ENCODE measurements around the gene EPC2.
"Not testable (repeated sequence)": the region's sequence is repeated elsewhere in the genome, so short reads cannot be mapped to it uniquely, and the experiment has no call there.

Gene EPC2

DNA sequence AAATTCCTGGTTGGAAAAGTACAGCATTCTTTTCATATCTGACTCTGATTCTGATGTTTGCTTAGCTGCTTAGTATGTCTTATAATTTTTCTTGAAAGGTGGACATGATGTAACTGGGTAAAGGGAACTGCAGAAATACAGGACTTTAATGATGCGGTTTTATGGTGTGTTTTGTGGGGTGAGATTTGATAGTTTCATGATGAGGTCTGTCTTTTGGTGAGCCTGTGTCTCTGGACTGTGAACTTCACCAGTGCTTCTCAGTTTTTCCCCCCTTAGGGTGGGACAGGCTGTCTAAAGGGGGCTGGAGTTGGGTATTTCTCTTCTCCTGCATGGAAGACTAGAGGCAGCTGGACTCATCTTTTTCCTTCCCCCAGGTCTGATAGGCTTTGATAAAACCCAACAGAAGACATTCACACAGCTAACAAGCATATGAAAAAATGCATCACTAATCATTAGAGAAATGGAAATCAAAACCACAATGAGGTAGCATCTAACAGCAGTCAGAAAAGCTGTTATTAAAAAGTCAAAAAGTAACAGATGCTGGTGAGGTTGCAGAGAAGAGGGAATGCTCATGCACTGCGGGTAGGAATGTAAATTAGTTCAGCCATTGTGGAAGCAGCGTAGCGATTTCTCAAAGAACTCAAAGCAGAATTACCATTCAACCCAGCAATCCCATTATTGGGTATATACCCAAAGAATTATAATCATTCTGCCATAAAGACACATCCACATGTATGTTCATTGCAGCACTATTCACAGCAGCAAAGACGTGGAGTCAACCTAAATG, 77.6 kb downstream of the EPC2 start:
- in situ Hi-C loops (cut with HindIII; ENCODE audit: low sequenced_read_pairs) = no loop called here

- in situ Hi-C loops (cut with HindIII; ENCODE audit: low sequenced_read_pairs) = no loop called here
Observed at GRCh38 chr2:148725564-148725963, 81.0 kb downstream of the EPC2 start.

GRCh38 chr2:148726228-148726627, 81.7 kb downstream of the EPC2 start:
- in situ Hi-C loops (cut with HindIII; ENCODE audit: low sequenced_read_pairs) = no loop called here

- in situ Hi-C loops (cut with HindIII; ENCODE audit: low sequenced_read_pairs) = no loop called here
Observed at GRCh38 chr2:148730085-148730484, 85.5 kb downstream of the EPC2 start.

DNA sequence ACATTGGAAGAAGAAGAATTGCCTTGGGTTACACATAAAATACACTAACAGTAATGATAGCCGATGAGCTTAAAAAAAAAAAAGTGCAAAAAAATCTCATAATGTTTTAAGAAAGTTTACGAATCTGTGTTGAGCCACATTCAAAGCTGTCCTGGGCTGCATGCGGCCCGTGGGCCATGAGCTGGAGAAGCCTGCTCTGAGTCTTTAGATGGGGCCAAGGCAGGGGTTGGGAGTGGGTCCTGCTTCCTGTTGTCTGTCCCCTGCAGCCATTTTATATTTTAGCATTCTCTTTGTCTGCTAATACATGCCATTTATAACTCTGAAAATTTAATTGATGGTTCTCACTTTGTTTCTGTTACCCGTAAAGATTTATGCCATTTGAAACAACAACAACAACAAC, 93.2 kb downstream of the EPC2 start:
- in situ Hi-C loops (cut with HindIII; ENCODE audit: low sequenced_read_pairs) = no loop called here

GRCh38 chr2:148739454-148740105, 95.0 kb downstream of the EPC2 start:
- in situ Hi-C loops (cut with HindIII; ENCODE audit: low sequenced_read_pairs) = no loop called here

DNA sequence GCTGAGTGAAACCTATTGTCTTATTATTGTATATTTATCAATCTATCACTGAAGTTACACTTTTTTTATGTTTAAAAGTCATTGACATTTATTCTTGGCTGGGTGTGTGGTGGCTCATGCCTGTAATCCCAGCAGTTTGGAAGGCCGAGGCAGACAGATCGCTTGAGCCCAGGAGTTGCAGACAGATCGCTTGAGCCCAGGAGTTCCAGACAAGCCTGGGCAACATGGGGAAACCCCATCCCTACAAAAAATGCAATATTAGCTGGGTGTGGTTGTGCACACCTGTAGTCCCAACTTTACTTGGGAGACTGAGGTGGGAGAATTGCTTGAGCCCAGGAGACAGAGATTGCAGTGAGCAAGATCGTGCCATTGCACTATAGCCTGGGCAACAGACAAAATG, 97.8 kb downstream of the EPC2 start:
- in situ Hi-C loops (cut with HindIII; ENCODE audit: low sequenced_read_pairs) = no loop called here

DNA sequence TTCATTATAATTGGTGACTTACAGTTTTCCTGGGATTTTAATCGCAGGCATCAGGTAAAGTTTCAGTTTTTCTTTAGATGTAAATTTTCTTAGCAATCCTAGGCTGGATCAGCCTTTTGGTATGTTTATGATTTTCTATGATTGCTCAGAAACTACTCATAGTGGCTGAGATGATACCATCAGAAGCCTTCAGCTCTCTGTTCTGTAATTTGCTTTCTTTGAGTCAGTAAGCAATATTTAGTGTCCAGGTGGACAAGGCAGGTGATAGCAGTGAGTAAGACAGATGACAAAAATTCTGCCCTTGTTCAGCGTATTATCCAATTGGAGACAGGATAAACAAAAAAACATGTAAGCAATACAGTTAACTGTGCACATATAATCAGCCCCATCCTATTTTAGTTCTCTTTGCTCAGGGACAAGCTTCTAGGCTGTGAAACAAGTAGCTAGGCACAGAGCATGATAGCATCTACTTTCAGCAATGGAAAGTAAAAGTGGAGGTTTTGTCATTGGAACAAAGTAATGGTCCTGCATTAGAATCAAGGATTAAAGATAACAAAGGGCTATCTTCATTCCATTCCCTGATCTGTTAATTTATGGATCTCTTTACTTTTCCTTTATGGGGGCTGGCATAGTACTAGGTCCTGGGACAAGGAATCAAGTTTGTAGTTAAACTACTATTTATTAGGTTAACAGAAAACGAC, 100.8 kb downstream of the EPC2 start:
- in situ Hi-C loops (cut with HindIII; ENCODE audit: low sequenced_read_pairs) = no loop called here

DNA sequence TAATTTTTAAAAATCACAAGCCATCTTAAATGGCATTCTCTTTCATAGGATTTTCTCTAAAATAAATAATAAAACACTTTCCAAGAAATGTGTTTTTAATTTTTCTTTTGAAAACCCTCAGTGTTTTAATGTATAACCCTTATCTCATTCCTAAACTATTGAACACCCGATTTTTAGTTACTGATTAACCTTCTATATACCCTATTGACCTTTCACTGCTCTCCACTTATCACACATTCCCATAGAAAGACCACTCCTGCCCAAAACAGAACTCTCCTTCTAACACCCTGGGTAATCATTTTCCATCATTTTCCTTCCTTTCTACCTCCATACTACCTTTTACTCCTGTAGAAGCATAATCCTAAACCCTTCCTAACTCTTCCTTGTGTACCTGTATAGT, 102.4 kb downstream of the EPC2 start:
- in situ Hi-C loops (cut with HindIII; ENCODE audit: low sequenced_read_pairs) = no loop called here

DNA sequence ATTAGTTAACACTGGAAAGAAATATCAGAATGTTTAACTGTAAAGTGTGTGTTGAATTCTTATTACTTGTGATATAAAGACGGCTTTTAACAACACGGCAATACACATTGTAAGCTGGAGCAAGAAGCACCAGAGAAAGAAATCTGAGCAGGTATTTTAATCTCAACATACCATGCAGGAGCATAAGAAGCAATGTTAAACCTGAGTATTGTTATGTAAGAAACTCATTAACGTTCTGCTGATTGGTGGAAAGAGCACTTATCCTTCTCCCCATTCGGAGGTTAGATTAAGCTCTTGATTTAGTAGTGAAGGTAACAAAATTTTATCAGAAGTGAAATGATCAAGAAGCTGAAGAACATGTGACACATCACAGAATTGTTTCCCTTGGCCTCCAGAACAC, 107.4 kb downstream of the EPC2 start:
- in situ Hi-C loops (cut with HindIII; ENCODE audit: low sequenced_read_pairs) = no loop called here

- in situ Hi-C loops (cut with HindIII; ENCODE audit: low sequenced_read_pairs) = no loop called here
Observed at GRCh38 chr2:148752977-148753376, 108.4 kb downstream of the EPC2 start.

- in situ Hi-C loops (cut with HindIII; ENCODE audit: low sequenced_read_pairs) = no loop called here
Observed at GRCh38 chr2:148754864-148755263, 110.3 kb downstream of the EPC2 start.

DNA sequence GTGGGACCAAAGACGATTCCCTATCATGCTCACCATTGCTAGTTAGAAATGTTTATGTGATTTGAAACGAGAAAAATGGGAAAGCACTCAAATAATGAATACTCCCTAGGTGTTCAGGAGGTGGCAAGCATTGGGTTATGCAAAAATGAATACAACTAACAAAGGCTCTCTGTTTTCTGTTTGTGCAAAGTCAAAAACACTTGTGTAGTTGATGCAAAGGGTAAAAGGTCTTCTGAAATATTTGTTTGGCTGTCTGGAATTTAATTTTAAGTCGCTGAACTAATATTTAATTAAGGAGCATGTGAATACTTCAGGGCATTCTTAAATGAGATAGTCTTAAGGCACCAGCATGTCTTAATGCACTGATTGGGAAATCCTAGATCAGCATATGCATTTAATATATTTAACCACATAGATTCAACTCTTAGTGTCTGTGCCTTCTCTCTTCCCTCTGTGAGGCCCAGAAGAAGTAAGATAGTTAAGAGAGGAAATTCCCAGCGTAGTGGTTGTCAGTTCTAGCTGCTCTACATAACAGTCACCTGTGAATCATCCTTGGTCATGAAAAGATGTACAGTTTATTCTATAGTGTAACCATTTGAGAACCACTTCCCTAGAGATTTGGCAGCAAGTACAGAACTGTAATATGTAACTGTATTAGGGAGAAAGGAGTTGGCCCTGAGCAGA, 111.9 kb downstream of the EPC2 start:
- in situ Hi-C loops (cut with HindIII; ENCODE audit: low sequenced_read_pairs) = no loop called here

GRCh38 chr2:148764815-148765214, 120.3 kb downstream of the EPC2 start:
- in situ Hi-C loops (cut with HindIII; ENCODE audit: low sequenced_read_pairs) = no loop called here

GRCh38 chr2:148770047-148770446, 125.5 kb downstream of the EPC2 start:
- in situ Hi-C loops (cut with HindIII; ENCODE audit: low sequenced_read_pairs) = no loop called here

- in situ Hi-C loops (cut with HindIII; ENCODE audit: low sequenced_read_pairs) = no loop called here
Observed at GRCh38 chr2:148781544-148781943, 137.0 kb downstream of the EPC2 start.

DNA sequence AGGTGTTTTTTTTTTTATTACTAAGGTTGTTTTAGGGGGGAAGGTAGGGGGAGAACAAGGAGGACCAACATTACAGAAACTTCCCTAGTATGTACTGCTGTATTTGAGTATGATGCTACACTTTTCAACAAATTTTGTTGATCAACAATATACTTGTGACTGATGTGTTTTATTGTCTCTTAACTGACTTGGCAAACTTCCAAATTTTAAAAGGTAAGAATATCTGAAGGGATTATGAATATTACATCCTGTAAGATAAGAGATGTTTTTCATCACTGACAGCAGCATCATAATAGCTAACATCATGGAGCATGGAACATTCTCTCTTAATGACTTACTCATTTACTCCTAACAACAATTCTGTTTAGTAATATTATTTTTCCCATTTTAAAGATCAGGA, 144.5 kb downstream of the EPC2 start:
- in situ Hi-C loops (cut with HindIII; ENCODE audit: low sequenced_read_pairs) = no loop called here

GRCh38 chr2:148790172-148790571, 145.6 kb downstream of the EPC2 start:
- in situ Hi-C loops (cut with HindIII; ENCODE audit: low sequenced_read_pairs) = not testable (repeated sequence)

DNA sequence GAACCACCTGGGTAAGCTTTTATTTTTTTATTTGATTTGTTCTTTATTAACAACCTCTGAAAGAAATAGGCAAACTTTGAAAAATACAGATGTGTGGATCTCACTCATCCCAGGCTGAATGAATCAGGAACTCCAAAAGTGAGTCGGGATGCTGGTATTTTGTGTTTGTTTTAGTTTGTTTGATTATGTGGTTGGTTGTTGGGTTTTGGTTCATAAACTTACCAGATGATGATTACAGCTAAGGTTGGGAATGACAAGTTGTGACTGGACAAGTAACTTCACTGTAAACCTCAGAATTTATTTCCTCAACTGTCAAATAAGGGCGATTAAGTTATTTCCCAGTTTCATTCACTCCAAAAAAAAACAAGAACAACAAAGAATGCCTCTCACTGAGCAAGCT, 150.0 kb downstream of the EPC2 start:
- in situ Hi-C loops (cut with HindIII; ENCODE audit: low sequenced_read_pairs) = no loop called here

DNA sequence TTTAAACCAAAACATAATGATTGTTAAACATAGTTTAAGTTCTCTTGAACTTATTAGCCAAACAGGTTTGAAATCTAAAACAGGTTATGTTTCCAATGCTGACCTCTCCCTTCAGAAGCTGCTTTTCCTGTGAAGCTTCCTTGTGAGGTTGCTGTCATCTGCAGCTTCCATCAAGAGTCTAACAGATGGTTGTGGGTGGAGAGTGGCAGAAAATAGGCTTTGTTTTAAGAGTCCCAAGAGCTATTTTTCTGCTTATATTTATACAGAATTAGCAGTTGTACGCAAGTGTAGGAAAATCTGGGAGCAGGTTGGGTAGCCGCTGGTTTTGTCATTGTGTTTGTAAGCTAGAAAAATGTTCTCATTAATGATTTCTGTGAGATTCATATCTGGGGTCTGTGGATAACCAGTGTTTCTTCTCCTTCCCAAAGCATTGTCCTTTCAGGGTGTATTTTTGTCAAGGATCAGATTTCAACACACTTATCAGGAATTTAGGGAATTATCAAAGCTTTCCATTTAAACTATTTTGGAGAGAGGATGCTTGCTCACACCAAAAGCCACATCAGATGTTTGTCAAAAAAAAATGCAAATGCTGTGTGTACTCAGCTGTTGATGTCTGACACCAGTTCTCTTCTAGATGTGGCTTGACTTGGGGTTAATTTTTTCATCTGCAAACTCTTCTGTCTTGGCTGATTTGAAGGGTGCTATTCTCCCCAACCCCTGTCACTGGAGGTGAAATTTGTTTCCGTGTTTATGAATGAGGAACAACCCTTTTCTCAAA, 152.4 kb downstream of the EPC2 start:
- in situ Hi-C loops (cut with HindIII; ENCODE audit: low sequenced_read_pairs) = no loop called here
